H1 (cell line): ENCODE data around the gene STH. TPM values are rescaled to one million over a fixed set of nuclear protein-coding genes. Genes with fewer than 3 reads are reported as not detected.

Source experiments
- CTCF ChIA-PET: fragments of 300-600 bp; sonication (Branson Sonifier 250); formaldehyde crosslinking; loops from one replicate; lab custom pipeline; 2021; ENCODE audit not compliant: partially characterized antibody; lab: Charles Lee
- POLR2A ChIA-PET: fragments of 300-600 bp; sonication (Branson Sonifier 250); formaldehyde crosslinking; loops from one replicate; lab custom pipeline; 2021; ENCODE audit warnings: inconsistent platforms; ENCODE audit not compliant: partially characterized antibody; lab: Charles Lee
- DNase-seq, 2 experiments: peaks; one replicate each; pipeline versions ENCODE4 v3.0.0 to v3.0.0-alpha.2; 2010 to 2022; ENCODE audit warnings: low spot score in 2 of 2, low read depth in 1 of 2, mixed read lengths in 1 of 2
- FAIRE-seq: peaks from 2 replicates; lab custom pipeline; 2011; peaks lifted over from hg19 to GRCh38; lab: Jason Lieb, UNC
- H2AFZ ChIP-seq: 2 replicates; pipeline ENCODE4 v1.8.1; 2012; ENCODE audit warnings: low read length, inconsistent platforms
- H2AK5ac ChIP-seq: 2 replicates; pipeline ENCODE4 v1.6.1; 2013; ENCODE audit warnings: low read depth, low read length
- H2BK120ac ChIP-seq: replicated peaks from 2 replicates; pipeline ENCODE3; 2013; ENCODE audit warnings: low read depth, low read length, inconsistent platforms
- H2BK12ac ChIP-seq: 2 replicates; pipeline ENCODE4 v1.6.1; 2013; ENCODE audit warnings: low read depth, low read length
- H2BK15ac ChIP-seq: 2 replicates; pipeline ENCODE4 v1.6.1; 2013; ENCODE audit warnings: low read length
- H2BK20ac ChIP-seq: 2 replicates; pipeline ENCODE4 v1.6.1; 2013; ENCODE audit warnings: low read length
- H2BK5ac ChIP-seq: 2 replicates; pipeline ENCODE4 v1.6.1; 2013; ENCODE audit warnings: low read depth, low read length
- H3K14ac ChIP-seq: 2 replicates; pipeline ENCODE4 v1.6.1; 2013; ENCODE audit warnings: inconsistent platforms; ENCODE audit not compliant: insufficient read length
- H3K18ac ChIP-seq: 2 replicates; pipeline ENCODE4 v1.6.1; 2013; ENCODE audit warnings: low read length; ENCODE audit errors: extremely low read depth
- H3K23ac ChIP-seq: 2 replicates; pipeline ENCODE4 v1.6.1; 2013; ENCODE audit warnings: inconsistent platforms; ENCODE audit not compliant: insufficient read length
- H3K23me2 ChIP-seq: 2 replicates; pipeline ENCODE4 v1.6.1; 2013; ENCODE audit warnings: low read depth, low read length
- H3K27ac ChIP-seq: 2 replicates; pipeline ENCODE4 v1.6.1; 2011; ENCODE audit warnings: low read depth, low read length, inconsistent platforms
- H3K27me3 ChIP-seq, 4 experiments: replicated peaks in 1 of 4; 1 replicate in 1 of 4; 2 replicates in 3 of 4; pipeline versions ENCODE4 v1.6.1 to v1.8.1; 2011 to 2013; ENCODE audit warnings: low read length in 3 of 4, mild to moderate bottlenecking in 3 of 4, inconsistent platforms in 2 of 4, mixed read lengths in 2 of 4, moderate library complexity in 1 of 4; ENCODE audit not compliant: control insufficient read depth in 3 of 4, insufficient read depth in 3 of 4; ENCODE audit errors: extremely low read depth in 1 of 4
- H3K36me3 ChIP-seq, 4 experiments: 2 replicates each; pipeline versions ENCODE4 v1.6.1 to v1.8.1; 2011 to 2013; ENCODE audit warnings: mild to moderate bottlenecking in 4 of 4, low read length in 3 of 4, moderate library complexity in 2 of 4, control low read depth in 1 of 4, inconsistent platforms in 1 of 4; ENCODE audit not compliant: insufficient read depth in 4 of 4, control insufficient read depth in 2 of 4
- H3K4ac ChIP-seq: replicated peaks from 2 replicates; pipeline ENCODE3; 2013; ENCODE audit warnings: low read length, low read depth, mixed read lengths, inconsistent platforms; ENCODE audit not compliant: insufficient read length
- H3K4me1 ChIP-seq, 4 experiments: replicated peaks in 1 of 4; 1 replicate in 1 of 4; 2 replicates in 3 of 4; pipeline versions ENCODE4 v1.6.1 to v1.8.1; 2011 to 2013; ENCODE audit warnings: low read length in 3 of 4, inconsistent platforms in 2 of 4, mixed read lengths in 1 of 4; ENCODE audit not compliant: insufficient read depth in 4 of 4, control insufficient read depth in 3 of 4
- H3K4me2 ChIP-seq, 2 experiments: 2 replicates each; pipeline versions ENCODE4 v1.6.1 to v1.8.1; 2011 to 2013; ENCODE audit warnings: low read depth in 2 of 2, low read length in 2 of 2, control low read depth in 1 of 2, inconsistent platforms in 1 of 2, mild to moderate bottlenecking in 1 of 2; ENCODE audit not compliant: insufficient read depth in 1 of 2
- H3K4me3 ChIP-seq, 4 experiments: fragments of 200-600, 300-600 bp in 1 of 4; sonication (generic), shearing (Covaris generic), sonication (Bioruptor Twin) in 1 of 4; 2 replicates each; pipeline versions ENCODE4 v1.5.1 to v1.8.1; 2011 to 2016; ENCODE audit warnings: low read length in 4 of 4, low read depth in 3 of 4, control low read depth in 2 of 4, inconsistent platforms in 2 of 4, mild to moderate bottlenecking in 2 of 4, mixed read lengths in 1 of 4, moderate library complexity in 1 of 4; ENCODE audit not compliant: insufficient read depth in 2 of 4; ENCODE audit errors: extremely low read depth in 1 of 4
- H3K56ac ChIP-seq: replicated peaks from 2 replicates; pipeline ENCODE3; 2013; ENCODE audit warnings: low read depth, mild to moderate bottlenecking, mixed read lengths, low read length, inconsistent platforms; ENCODE audit not compliant: insufficient read length
- H3K79me1 ChIP-seq: 2 replicates; pipeline ENCODE4 v1.6.1; 2013; ENCODE audit warnings: low read depth, low read length, control low read depth
- H3K79me2 ChIP-seq, 2 experiments: 2 replicates each; pipeline versions ENCODE4 v1.6.1 to v1.8.1; 2012 to 2013; ENCODE audit warnings: low read length in 2 of 2, mild to moderate bottlenecking in 2 of 2, inconsistent platforms in 1 of 2; ENCODE audit not compliant: insufficient read depth in 2 of 2, control insufficient read depth in 1 of 2
- H3K9ac ChIP-seq, 4 experiments: replicated peaks in 1 of 4; 1 replicate in 1 of 4; 2 replicates in 3 of 4; pipeline versions ENCODE4 v1.6.1 to v1.8.1; 2011 to 2013; ENCODE audit warnings: low read depth in 3 of 4, low read length in 3 of 4, control low read depth in 2 of 4, mild to moderate bottlenecking in 2 of 4, moderate library complexity in 2 of 4, inconsistent platforms in 1 of 4; ENCODE audit errors: extremely low read depth in 1 of 4
- H3K9me3 ChIP-seq, 2 experiments: 2 replicates each; pipeline versions ENCODE4 v1.6.1 to v1.8.1; 2012 to 2013; ENCODE audit warnings: mild to moderate bottlenecking in 2 of 2, moderate library complexity in 2 of 2, control low read depth in 1 of 2, inconsistent platforms in 1 of 2, low read depth in 1 of 2, low read length in 1 of 2, mixed read lengths in 1 of 2; ENCODE audit not compliant: insufficient read depth in 2 of 2
- H4K20me1 ChIP-seq, 2 experiments: replicated peaks in 1 of 2; 2 replicates each; pipeline versions ENCODE3 to v1.8.1; 2011 to 2013; ENCODE audit warnings: inconsistent platforms in 2 of 2, low read length in 2 of 2, mild to moderate bottlenecking in 1 of 2; ENCODE audit not compliant: insufficient read depth in 2 of 2, control insufficient read depth in 1 of 2
- H4K5ac ChIP-seq: 2 replicates; pipeline ENCODE4 v1.6.1; 2013; ENCODE audit warnings: low read length, low read depth, mixed read lengths, inconsistent platforms; ENCODE audit not compliant: insufficient read length
- H4K8ac ChIP-seq: 2 replicates; pipeline ENCODE4 v1.8.0; 2013; ENCODE audit warnings: mild to moderate bottlenecking, moderate library complexity, low read length, inconsistent platforms; ENCODE audit not compliant: insufficient read depth; ENCODE audit errors: extremely low read depth
- H4K91ac ChIP-seq: replicated peaks from 2 replicates; pipeline ENCODE3; 2013; ENCODE audit warnings: low read length, mixed read lengths, inconsistent platforms; ENCODE audit not compliant: insufficient read length
- ATF2 ChIP-seq: IDR thresholded peaks from 2 replicates; pipeline ENCODE4 v1.6.1; 2012; ENCODE audit warnings: low read length, inconsistent platforms
- BRCA1 ChIP-seq: IDR thresholded peaks from 2 replicates; pipeline ENCODE4 v1.6.1; 2012; ENCODE audit warnings: low read depth, low read length, improper control_type of control experiment
- CHD2 ChIP-seq: IDR thresholded peaks from 2 replicates; pipeline ENCODE4 v1.6.1; 2012; ENCODE audit warnings: low read length, improper control_type of control experiment
- MAX ChIP-seq: IDR thresholded peaks from 2 replicates; pipeline ENCODE4 v1.6.1; 2012; ENCODE audit warnings: inconsistent platforms
- SAP30 ChIP-seq: fragments of 300-600 bp; sonication (generic); IDR thresholded peaks from 2 replicates; pipeline ENCODE4 v1.7.1; 2012; ENCODE audit warnings: low read length, moderate library complexity, mild to moderate bottlenecking, inconsistent platforms; ENCODE audit not compliant: insufficient read depth, insufficient replicate concordance
- WGBS, 2 experiments: shearing (Covaris generic) in 1 of 2; methylation state at CpG; one replicate each; pipeline versions ENCODE4 v1.1.6 to v1.1.7; 2013 to 2015; ENCODE audit warnings: low lambda C conversion rate in 2 of 2, mixed read lengths in 2 of 2, inconsistent platforms in 1 of 2, low coverage in 1 of 2, missing lambda C conversion rate in 1 of 2; ENCODE audit not compliant: insufficient replicate concordance in 2 of 2, insufficient coverage in 1 of 2, insufficient read length in 1 of 2; ENCODE audit errors: extremely low coverage in 1 of 2, missing lambda C conversion rate in 1 of 2; 5-methylcytosine and 5-hydroxymethylcytosine counted together
- polyA plus RNA-seq, 7 experiments: library from polyadenylated mRNA; depleted of rRNA in 3 of 7; stranded (reverse) in 5 of 7; unstranded in 2 of 7; fragments of >200 nt in 5 of 7; fragments of 200-250 nt in 2 of 7; gene quantifications; 1 replicate in 5 of 7; 2 replicates in 1 of 7; 4 replicates in 1 of 7; pipeline versions ENCODE4 v1.2.1 to v1.2.3, GENCODE V29; 2011 to 2013; ENCODE audit warnings: missing spikeins in 2 of 7, mixed read lengths in 2 of 7
- total RNA-seq: library from RNA; stranded (reverse); fragmentation: NEBNext Ultra II Directional; extraction: Animal tissue kit (Norgen Biotek cat#: 25700); gene quantifications from 2 replicates; pipeline ENCODE4 v1.2.1, GENCODE V29; 2021

The STH gene
- total and polyA plus RNA-seq, 2 of the 8 experiments (the other 6 are each of a cell fraction or from before 2014, with no cell fraction given), result not detected

DNA sequence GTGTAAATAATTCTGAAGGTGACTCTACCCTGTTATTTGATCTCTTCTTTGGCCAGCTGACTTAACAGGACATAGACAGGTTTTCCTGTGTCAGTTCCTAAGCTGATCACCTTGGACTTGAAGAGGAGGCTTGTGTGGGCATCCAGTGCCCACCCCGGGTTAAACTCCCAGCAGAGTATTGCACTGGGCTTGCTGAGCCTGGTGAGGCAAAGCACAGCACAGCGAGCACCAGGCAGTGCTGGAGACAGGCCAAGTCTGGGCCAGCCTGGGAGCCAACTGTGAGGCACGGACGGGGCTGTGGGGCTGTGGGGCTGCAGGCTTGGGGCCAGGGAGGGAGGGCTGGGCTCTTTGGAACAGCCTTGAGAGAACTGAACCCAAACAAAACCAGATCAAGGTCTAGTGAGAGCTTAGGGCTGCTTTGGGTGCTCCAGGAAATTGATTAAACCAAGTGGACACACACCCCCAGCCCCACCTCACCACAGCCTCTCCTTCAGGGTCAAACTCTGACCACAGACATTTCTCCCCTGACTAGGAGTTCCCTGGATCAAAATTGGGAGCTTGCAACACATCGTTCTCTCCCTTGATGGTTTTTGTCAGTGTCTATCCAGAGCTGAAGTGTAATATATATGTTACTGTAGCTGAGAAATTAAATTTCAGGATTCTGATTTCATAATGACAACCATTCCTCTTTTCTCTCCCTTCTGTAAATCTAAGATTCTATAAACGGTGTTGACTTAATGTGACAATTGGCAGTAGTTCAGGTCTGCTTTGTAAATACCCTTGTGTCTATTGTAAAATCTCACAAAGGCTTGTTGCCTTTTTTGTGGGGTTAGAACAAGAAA lies 5.1 kb downstream of the STH start:
- Histone ChIP-seq H3K9ac (no peak overlapping the region), H2AFZ (no peak overlapping the region), H3K4ac (no peak overlapping the region), H4K8ac (no peak overlapping the region), H2BK5ac (no peak overlapping the region), H3K18ac (no peak overlapping the region), H2BK15ac (no peak overlapping the region), H2BK120ac (no peak overlapping the region), H3K27ac (no peak overlapping the region), H2BK20ac (no peak overlapping the region), H3K23me2 (peaks cover 2% of the 10 kb centered on the region; the same call in 1 of the 2 replicates), H3K79me2 (no peaks in the 10 kb centered on the region), H3K36me3 (no peaks in the 10 kb centered on the region), H2BK12ac (no peak overlapping the region), H3K23ac (no peak overlapping the region), H4K91ac (no peak overlapping the region), H3K56ac (no peak overlapping the region), H4K20me1 (no peaks in the 10 kb centered on the region), H3K14ac (no peak overlapping the region), H3K27me3 (no peaks in the 10 kb centered on the region), H4K5ac (no peak overlapping the region), H3K79me1 (no peaks in the 10 kb centered on the region), H3K4me1 (no peaks in the 10 kb centered on the region), H3K4me3 (no peak overlapping the region), H3K9me3 (no peaks in the 10 kb centered on the region), H3K4me2 (no peak overlapping the region), H2AK5ac (no peak overlapping the region)
- TF ChIP-seq SAP30, result no peak
- no peak for TF ChIP-seq MAX
- no peak for TF ChIP-seq CHD2
- TF ChIP-seq BRCA1, result no peak
- no peak for TF ChIP-seq ATF2
- no peak for FAIRE-seq
- WGBS, 2 experiments, result 83% methylated on average over 6 of the region's 6 CpGs; no CpG with 5 or more reads in 1 of the 2 experiments
- DNase-seq, result no peak
- ChIA-PET POLR2A (interaction anchor here (0.5 to 1.5 kb wide), 3 partner anchors 162 to 235 kb away, joined by 3 to 5 read pairs (median 3); partner anchors contain the start of gene KANSL1), CTCF (interaction anchor here (0.5 to 3.6 kb wide), 19 partner anchors 8 to 273 kb away, joined by 3 to 31 read pairs (median 5); no protein-coding TSS in a partner anchor)
